ENCODE results near the gene TOX4.

Gene TOX4

GRCh38 chr14:21467616-21468015 is 9.4 kb upstream of the TOX4 start:
- no peaks in the 10 kb centered on the region for H3K27me3 ChIP-seq (ENCODE audit: control insufficient read depth, insufficient read depth, low read length)
- no peak overlapping the region for H3K4me3 ChIP-seq (ENCODE audit: low read depth, low read length)
- H3K9me3 ChIP-seq (ENCODE audit: control insufficient read depth, insufficient read depth, low read length): no peaks in the 10 kb centered on the region
- H3K36me3 ChIP-seq (ENCODE audit: control insufficient read depth, insufficient read depth, low read length): peaks cover 2% of the 10 kb centered on the region
- H3K9ac ChIP-seq (ENCODE audit: low read depth, low read length): no peak overlapping the region
- no peaks in the 10 kb centered on the region for H3K4me1 ChIP-seq (ENCODE audit: control insufficient read depth, insufficient read depth, low read length)

GRCh38 chr14:21475767-21476522 is 1.1 kb upstream of the TOX4 start:
- H3K36me3 ChIP-seq (ENCODE audit: control insufficient read depth, insufficient read depth, low read length): peaks cover 4% of the 10 kb centered on the region
- no peaks in the 10 kb centered on the region for H3K27me3 ChIP-seq (ENCODE audit: control insufficient read depth, insufficient read depth, low read length)
- H3K4me1 ChIP-seq (ENCODE audit: control insufficient read depth, insufficient read depth, low read length): peaks cover 3% of the 10 kb centered on the region
- peak overlapping the region; percentile 98 for H3K4me3 ChIP-seq (ENCODE audit: low read depth, low read length)
- peak overlapping the region; percentile 92 for H3K9ac ChIP-seq (ENCODE audit: low read depth, low read length)
- no peaks in the 10 kb centered on the region for H3K9me3 ChIP-seq (ENCODE audit: control insufficient read depth, insufficient read depth, low read length)

GRCh38 chr14:21476523-21476924 is 471 bp upstream of the TOX4 start:
- Histone ChIP-seq H3K4me3 (ENCODE audit: low read depth, low read length) (peak overlapping the region; percentile 98), H3K9ac (ENCODE audit: low read depth, low read length) (peak overlapping the region; percentile 92), H3K9me3 (ENCODE audit: control insufficient read depth, insufficient read depth, low read length) (no peaks in the 10 kb centered on the region), H3K36me3 (ENCODE audit: control insufficient read depth, insufficient read depth, low read length) (peaks cover 4% of the 10 kb centered on the region), H3K27me3 (ENCODE audit: control insufficient read depth, insufficient read depth, low read length) (no peaks in the 10 kb centered on the region), H3K4me1 (ENCODE audit: control insufficient read depth, insufficient read depth, low read length) (peaks cover 3% of the 10 kb centered on the region)

GRCh38 chr14:21486640-21487087 is 9.7 kb downstream of the TOX4 start:
- Histone ChIP-seq H3K4me1 (ENCODE audit: control insufficient read depth, insufficient read depth, low read length) (no peaks in the 10 kb centered on the region), H3K9me3 (ENCODE audit: control insufficient read depth, insufficient read depth, low read length) (no peaks in the 10 kb centered on the region), H3K27me3 (ENCODE audit: control insufficient read depth, insufficient read depth, low read length) (no peaks in the 10 kb centered on the region), H3K36me3 (ENCODE audit: control insufficient read depth, insufficient read depth, low read length) (peaks cover 3% of the 10 kb centered on the region), H3K9ac (ENCODE audit: low read depth, low read length) (no peak overlapping the region), H3K4me3 (ENCODE audit: low read depth, low read length) (no peak overlapping the region)

- no peaks in the 10 kb centered on the region for H3K9me3 ChIP-seq (ENCODE audit: control insufficient read depth, insufficient read depth, low read length)
- no peak overlapping the region for H3K4me3 ChIP-seq (ENCODE audit: low read depth, low read length)
- H3K36me3 ChIP-seq (ENCODE audit: control insufficient read depth, insufficient read depth, low read length): peaks cover 51% of the 10 kb centered on the region
- no peaks in the 10 kb centered on the region for H3K27me3 ChIP-seq (ENCODE audit: control insufficient read depth, insufficient read depth, low read length)
- no peak overlapping the region for H3K9ac ChIP-seq (ENCODE audit: low read depth, low read length)
- peaks cover 5% of the 10 kb centered on the region for H3K4me1 ChIP-seq (ENCODE audit: control insufficient read depth, insufficient read depth, low read length)
Measured at GRCh38 chr14:21494902-21495762, 18.1 kb downstream of the TOX4 start.

GRCh38 chr14:21496453-21496852 is 19.5 kb downstream of the TOX4 start:
- Histone ChIP-seq H3K9ac (ENCODE audit: low read depth, low read length) (no peak overlapping the region), H3K36me3 (ENCODE audit: control insufficient read depth, insufficient read depth, low read length) (peaks cover 56% of the 10 kb centered on the region), H3K4me3 (ENCODE audit: low read depth, low read length) (no peak overlapping the region), H3K9me3 (ENCODE audit: control insufficient read depth, insufficient read depth, low read length) (no peaks in the 10 kb centered on the region), H3K4me1 (ENCODE audit: control insufficient read depth, insufficient read depth, low read length) (peaks cover 5% of the 10 kb centered on the region), H3K27me3 (ENCODE audit: control insufficient read depth, insufficient read depth, low read length) (no peaks in the 10 kb centered on the region)

- no peaks in the 10 kb centered on the region for H3K27me3 ChIP-seq (ENCODE audit: control insufficient read depth, insufficient read depth, low read length)
- H3K9me3 ChIP-seq (ENCODE audit: control insufficient read depth, insufficient read depth, low read length): no peaks in the 10 kb centered on the region
- H3K36me3 ChIP-seq (ENCODE audit: control insufficient read depth, insufficient read depth, low read length): peaks cover 58% of the 10 kb centered on the region
- H3K9ac ChIP-seq (ENCODE audit: low read depth, low read length): no peak overlapping the region
- H3K4me3 ChIP-seq (ENCODE audit: low read depth, low read length): no peak overlapping the region
- H3K4me1 ChIP-seq (ENCODE audit: control insufficient read depth, insufficient read depth, low read length): peaks cover 5% of the 10 kb centered on the region
Measured at GRCh38 chr14:21498540-21499526, 21.8 kb downstream of the TOX4 start.

- H3K4me3 ChIP-seq (ENCODE audit: low read depth, low read length): no peak overlapping the region
- H3K4me1 ChIP-seq (ENCODE audit: control insufficient read depth, insufficient read depth, low read length): peaks cover 3% of the 10 kb centered on the region
- no peaks in the 10 kb centered on the region for H3K27me3 ChIP-seq (ENCODE audit: control insufficient read depth, insufficient read depth, low read length)
- H3K9ac ChIP-seq (ENCODE audit: low read depth, low read length): no peak overlapping the region
- H3K36me3 ChIP-seq (ENCODE audit: control insufficient read depth, insufficient read depth, low read length): peaks cover 43% of the 10 kb centered on the region
- H3K9me3 ChIP-seq (ENCODE audit: control insufficient read depth, insufficient read depth, low read length): no peaks in the 10 kb centered on the region
Measured at GRCh38 chr14:21501568-21501967, 24.6 kb downstream of the TOX4 start.

- no peak overlapping the region for H3K9ac ChIP-seq (ENCODE audit: low read depth, low read length)
- no peaks in the 10 kb centered on the region for H3K9me3 ChIP-seq (ENCODE audit: control insufficient read depth, insufficient read depth, low read length)
- peaks cover 32% of the 10 kb centered on the region for H3K36me3 ChIP-seq (ENCODE audit: control insufficient read depth, insufficient read depth, low read length)
- no peak overlapping the region for H3K4me3 ChIP-seq (ENCODE audit: low read depth, low read length)
- no peaks in the 10 kb centered on the region for H3K27me3 ChIP-seq (ENCODE audit: control insufficient read depth, insufficient read depth, low read length)
- H3K4me1 ChIP-seq (ENCODE audit: control insufficient read depth, insufficient read depth, low read length): peaks cover 3% of the 10 kb centered on the region
Measured at GRCh38 chr14:21503376-21503775, 26.4 kb downstream of the TOX4 start.

GRCh38 chr14:21505012-21505553 is 28.1 kb downstream of the TOX4 start:
- Histone ChIP-seq H3K4me3 (ENCODE audit: low read depth, low read length) (no peak overlapping the region), H3K4me1 (ENCODE audit: control insufficient read depth, insufficient read depth, low read length) (peaks cover 3% of the 10 kb centered on the region), H3K9me3 (ENCODE audit: control insufficient read depth, insufficient read depth, low read length) (no peaks in the 10 kb centered on the region), H3K27me3 (ENCODE audit: control insufficient read depth, insufficient read depth, low read length) (no peaks in the 10 kb centered on the region), H3K9ac (ENCODE audit: low read depth, low read length) (no peak overlapping the region), H3K36me3 (ENCODE audit: control insufficient read depth, insufficient read depth, low read length) (peaks cover 21% of the 10 kb centered on the region)

- Histone ChIP-seq H3K9ac (ENCODE audit: low read depth, low read length) (no peak overlapping the region), H3K9me3 (ENCODE audit: control insufficient read depth, insufficient read depth, low read length) (no peaks in the 10 kb centered on the region), H3K4me1 (ENCODE audit: control insufficient read depth, insufficient read depth, low read length) (peaks cover 4% of the 10 kb centered on the region), H3K36me3 (ENCODE audit: control insufficient read depth, insufficient read depth, low read length) (peaks cover 12% of the 10 kb centered on the region), H3K4me3 (ENCODE audit: low read depth, low read length) (no peak overlapping the region), H3K27me3 (ENCODE audit: control insufficient read depth, insufficient read depth, low read length) (no peaks in the 10 kb centered on the region)
Measured at GRCh38 chr14:21506557-21506956, 29.6 kb downstream of the TOX4 start.

All from iPS-15b (cell line).